ENCODE measurements around the gene OR51L1.
"Not testable (repeated sequence)": the region's sequence is repeated elsewhere in the genome, so short reads cannot be mapped to it uniquely, and the experiment has no call there.

OR51L1 gene

GRCh38 chr11:4994551-4994950 lies at the start of gene OR51L1:
OR51L1 (plus strand) TSS chr11:4994851; CDS start chr11:4998983, 4,132 bp downstream.
- no peak within 1 kb of the TSS for H3K4me3 ChIP-seq
- no peak for TF ChIP-seq CTCF (IDR thresholded peaks at IDR 0.05)
- no peak within 1 kb of the TSS for H3K27ac ChIP-seq
- no peak for DNase-seq (ENCODE audit: low spot score)

- no peak for TF ChIP-seq CTCF (IDR thresholded peaks at IDR 0.05)
- Histone ChIP-seq H3K4me3 (no peak within 1 kb of the TSS), H3K27ac (no peak within 1 kb of the TSS)
- no peak for DNase-seq (ENCODE audit: low spot score)
Measured at GRCh38 chr11:4947505-4947904, 47.1 kb upstream of the OR51L1 start, which contains the start of gene OR51A4. OR51A4 (minus strand) TSS chr11:4947605; CDS start chr11:4947100, 505 bp downstream.

GRCh38 chr11:4955613-4956012 lies 39.0 kb upstream of the OR51L1 start, which contains the start of gene OR51A2:
OR51A2 (minus strand) TSS chr11:4955713; CDS start chr11:4955713, 0 bp downstream.
- DNase-seq (ENCODE audit: low spot score); H3K4me3 ChIP-seq; H3K27ac ChIP-seq: not testable (repeated sequence)

GRCh38 chr11:4957396-4957795 lies 37.3 kb upstream of the OR51L1 start:
- Histone ChIP-seq H3K27ac (no peak overlapping the region), H3K4me3 (no peak overlapping the region)
- TF ChIP-seq CTCF (IDR thresholded peaks at IDR 0.05), result no peak
- no peak for DNase-seq (ENCODE audit: low spot score)

- Histone ChIP-seq H3K4me3 (no peak overlapping the region), H3K27ac (no peak overlapping the region)
- DNase-seq (ENCODE audit: low spot score), result no peak
- TF ChIP-seq CTCF (IDR thresholded peaks at IDR 0.05), result no peak
Measured at GRCh38 chr11:4960877-4961276, 33.8 kb upstream of the OR51L1 start.

- no peak for DNase-seq (ENCODE audit: low spot score)
- Histone ChIP-seq H3K4me3 (no peak overlapping the region), H3K27ac (no peak overlapping the region)
- TF ChIP-seq CTCF (IDR thresholded peaks at IDR 0.05), result no peak
Measured at GRCh38 chr11:4962816-4963215, 31.8 kb upstream of the OR51L1 start.

- H3K27ac ChIP-seq, result no peak overlapping the region
- no peak for TF ChIP-seq CTCF (IDR thresholded peaks at IDR 0.05)
- no peak for DNase-seq (ENCODE audit: low spot score)
- H3K4me3 ChIP-seq, result no peak overlapping the region
Measured at GRCh38 chr11:4975436-4975835, 19.2 kb upstream of the OR51L1 start.

GRCh38 chr11:4979036-4979435 lies 15.6 kb upstream of the OR51L1 start:
- Histone ChIP-seq H3K4me3 (no peak overlapping the region), H3K27ac (no peak overlapping the region)
- no peak for TF ChIP-seq CTCF (IDR thresholded peaks at IDR 0.05)
- DNase-seq (ENCODE audit: low spot score), result no peak
